Keratinocyte (primary cell): ENCODE results near the gene NPLOC4. TPM values are rescaled to one million over a fixed set of nuclear protein-coding genes. Genes with fewer than 3 reads are reported as not detected.

Experiments
- DNase-seq: peaks from one replicate; pipeline ENCODE4 v3.0.0-alpha.2; 2011; ENCODE audit warnings: low read depth, missing footprints, low spot score
- FAIRE-seq: peaks from 2 replicates; lab custom pipeline; 2011; peaks lifted over from hg19 to GRCh38; lab: Jason Lieb, UNC
- H2AFZ ChIP-seq: 2 replicates; pipeline ENCODE4 v1.6.0; 2012; ENCODE audit warnings: low read length, control low read depth, inconsistent platforms; ENCODE audit not compliant: control insufficient read depth
- H3K27ac ChIP-seq: 2 replicates; pipeline ENCODE4 v1.5.1; 2011; ENCODE audit warnings: low read length; ENCODE audit not compliant: control insufficient read depth, insufficient read depth
- H3K27me3 ChIP-seq: 3 replicates; pipeline ENCODE4 v1.6.0; 2011; ENCODE audit warnings: low read length; ENCODE audit not compliant: control insufficient read depth, insufficient read depth; ENCODE audit errors: extremely low read depth
- H3K36me3 ChIP-seq, 2 experiments: 2 replicates in 1 of 2; 3 replicates in 1 of 2; pipeline ENCODE4 v1.5.1; 2011; ENCODE audit warnings: low read length in 2 of 2, mild to moderate bottlenecking in 1 of 2; ENCODE audit not compliant: control insufficient read depth in 2 of 2, insufficient read depth in 2 of 2; ENCODE audit errors: extremely low read depth in 1 of 2
- H3K4me1 ChIP-seq: 3 replicates; pipeline ENCODE4 v1.5.1; 2011; ENCODE audit warnings: low read length; ENCODE audit not compliant: control insufficient read depth, insufficient read depth; ENCODE audit errors: extremely low read depth
- H3K4me2 ChIP-seq: 3 replicates; pipeline ENCODE4 v1.6.0; 2011; ENCODE audit warnings: low read depth, low read length; ENCODE audit not compliant: control insufficient read depth, insufficient read depth; ENCODE audit errors: extremely low read depth
- H3K4me3 ChIP-seq, 3 experiments: fragments of 200-600 bp in 1 of 3; sonication (generic) in 1 of 3; 2 replicates in 2 of 3; 3 replicates in 1 of 3; pipeline ENCODE4 v1.5.1; 2011 to 2016; ENCODE audit warnings: low read length in 3 of 3, mild to moderate bottlenecking in 3 of 3, control low read depth in 2 of 3, inconsistent platforms in 1 of 3, low read depth in 1 of 3, mixed read lengths in 1 of 3, mixed run types in 1 of 3, moderate library complexity in 1 of 3; ENCODE audit not compliant: control insufficient read depth in 2 of 3, insufficient read depth in 2 of 3; ENCODE audit errors: extremely low read depth in 1 of 3
- H3K79me2 ChIP-seq: 2 replicates; pipeline ENCODE4 v1.6.0; 2012; ENCODE audit warnings: low read length; ENCODE audit not compliant: control insufficient read depth, insufficient read depth
- H3K9ac ChIP-seq: 3 replicates; pipeline ENCODE4 v1.6.0; 2011; ENCODE audit warnings: low read length; ENCODE audit not compliant: control insufficient read depth, insufficient read depth; ENCODE audit errors: extremely low read depth
- H3K9me1 ChIP-seq: 3 replicates; pipeline ENCODE4 v1.6.0; 2011; ENCODE audit warnings: low read length; ENCODE audit not compliant: control insufficient read depth, insufficient read depth; ENCODE audit errors: extremely low read depth
- H3K9me3 ChIP-seq: 2 replicates; pipeline ENCODE4 v1.5.1; 2012; ENCODE audit warnings: low read depth, low read length; ENCODE audit not compliant: control insufficient read depth
- H4K20me1 ChIP-seq: 3 replicates; pipeline ENCODE4 v1.6.0; 2011; ENCODE audit warnings: low read length; ENCODE audit not compliant: control insufficient read depth, insufficient read depth; ENCODE audit errors: extremely low read depth
- EZH2 ChIP-seq: IDR thresholded peaks from one replicate; pipeline ENCODE4 v1.6.1; 2012; ENCODE audit warnings: inconsistent platforms, mild to moderate bottlenecking, low read length, moderate library complexity
- dilution Hi-C: fragments of 300-500 bp; cut with MboI; formaldehyde crosslinking; loops from one replicate; pipeline ENCODE4 v1.7.0; 2020; ENCODE audit warnings: low sequenced_read_pairs; ENCODE audit not compliant: extremely low pct_ligation_motif_present
- polyA plus RNA-seq, 5 experiments: library from polyadenylated mRNA; depleted of rRNA in 3 of 5; stranded (reverse) in 3 of 5; stranded (forward) in 1 of 5; unstranded in 1 of 5; fragments of >200 nt; gene quantifications; 1 replicate in 1 of 5; 2 replicates in 3 of 5; 3 replicates in 1 of 5; pipeline versions ENCODE4 v1.2.1 to v1.2.3, GENCODE V29; 2011 to 2012; ENCODE audit warnings: missing spikeins in 2 of 5, low read depth in 1 of 5, low replicate concordance in 1 of 5
- TF ChIP-seq, protein P1 (sequence below), 3 experiments: IDR thresholded peaks in 1 of 3; conservative IDR thresholded peaks in 1 of 3; optimal IDR thresholded peaks in 1 of 3; 2 replicates in 2 of 3; 3 replicates in 1 of 3; pipeline versions ENCODE3 to v1.5.1; 2011; ENCODE audit warnings: low read length in 3 of 3, mild to moderate bottlenecking in 3 of 3, moderate library complexity in 2 of 3, control low read depth in 1 of 3, inconsistent platforms in 1 of 3; ENCODE audit not compliant: insufficient read depth in 2 of 3; ENCODE audit errors: extremely low read depth in 1 of 3

The NPLOC4 gene
- polyA plus RNA-seq, 1 donor (not counting 4 experiments of a cell fraction or from before 2014, with no cell fraction given): 64.0 TPM

- H3K4me3 ChIP-seq: no peak overlapping the region
- peaks cover 12% of the 10 kb centered on the region for H4K20me1 ChIP-seq
- no peak overlapping the region for H3K9ac ChIP-seq
- H3K27me3 ChIP-seq: no peaks in the 10 kb centered on the region
- FAIRE-seq (no peak), DNase-seq (peak; percentile 21)
- H3K27ac ChIP-seq: no peak overlapping the region
- H3K4me1 ChIP-seq: no peaks in the 10 kb centered on the region
- peaks cover 35 to 47% of the 10 kb centered on the region in 2 experiments for H3K36me3 ChIP-seq
- H3K9me1 ChIP-seq: no peaks in the 10 kb centered on the region
- H3K4me2 ChIP-seq: no peak overlapping the region
- dilution Hi-C loops: no loop called here
- TF ChIP-seq, protein P1, sequence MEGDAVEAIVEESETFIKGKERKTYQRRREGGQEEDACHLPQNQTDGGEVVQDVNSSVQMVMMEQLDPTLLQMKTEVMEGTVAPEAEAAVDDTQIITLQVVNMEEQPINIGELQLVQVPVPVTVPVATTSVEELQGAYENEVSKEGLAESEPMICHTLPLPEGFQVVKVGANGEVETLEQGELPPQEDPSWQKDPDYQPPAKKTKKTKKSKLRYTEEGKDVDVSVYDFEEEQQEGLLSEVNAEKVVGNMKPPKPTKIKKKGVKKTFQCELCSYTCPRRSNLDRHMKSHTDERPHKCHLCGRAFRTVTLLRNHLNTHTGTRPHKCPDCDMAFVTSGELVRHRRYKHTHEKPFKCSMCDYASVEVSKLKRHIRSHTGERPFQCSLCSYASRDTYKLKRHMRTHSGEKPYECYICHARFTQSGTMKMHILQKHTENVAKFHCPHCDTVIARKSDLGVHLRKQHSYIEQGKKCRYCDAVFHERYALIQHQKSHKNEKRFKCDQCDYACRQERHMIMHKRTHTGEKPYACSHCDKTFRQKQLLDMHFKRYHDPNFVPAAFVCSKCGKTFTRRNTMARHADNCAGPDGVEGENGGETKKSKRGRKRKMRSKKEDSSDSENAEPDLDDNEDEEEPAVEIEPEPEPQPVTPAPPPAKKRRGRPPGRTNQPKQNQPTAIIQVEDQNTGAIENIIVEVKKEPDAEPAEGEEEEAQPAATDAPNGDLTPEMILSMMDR (optimal IDR thresholded peaks at IDR 0.05 in 1 of 3, IDR thresholded peaks at IDR 0.05 in 1 of 3, conservative IDR thresholded peaks at IDR 0.05 in 1 of 3; ENCODE audit: extremely low read depth in 1 of 3, insufficient read depth in 2 of 3, low read length in 3 of 3): peak; percentile 61 to 69 (median 68)
- TF ChIP-seq EZH2: no peak
- no peak overlapping the region for H2AFZ ChIP-seq
- H3K79me2 ChIP-seq: peaks cover 10% of the 10 kb centered on the region
- no peaks in the 10 kb centered on the region for H3K9me3 ChIP-seq
Measured at GRCh38 chr17:81601525-81602120, 35.3 kb downstream of the NPLOC4 start.

GRCh38 chr17:81599719-81600486, 37.0 kb downstream of the NPLOC4 start:
- H3K4me3 ChIP-seq: no peak overlapping the region
- H2AFZ ChIP-seq: no peak overlapping the region
- no peak overlapping the region for H3K27ac ChIP-seq
- peaks cover 12% of the 10 kb centered on the region for H4K20me1 ChIP-seq
- dilution Hi-C loops: no loop called here
- DNase-seq (no peak), FAIRE-seq (no peak)
- no peak overlapping the region for H3K9ac ChIP-seq
- TF ChIP-seq, protein P1 (optimal IDR thresholded peaks at IDR 0.05 in 1 of 3, IDR thresholded peaks at IDR 0.05 in 1 of 3, conservative IDR thresholded peaks at IDR 0.05 in 1 of 3; ENCODE audit: extremely low read depth in 1 of 3, insufficient read depth in 2 of 3, low read length in 3 of 3): no peak
- H3K79me2 ChIP-seq: peaks cover 10% of the 10 kb centered on the region
- peaks cover 33 to 42% of the 10 kb centered on the region in 2 experiments for H3K36me3 ChIP-seq
- no peaks in the 10 kb centered on the region for H3K9me3 ChIP-seq
- H3K9me1 ChIP-seq: no peaks in the 10 kb centered on the region
- no peaks in the 10 kb centered on the region for H3K27me3 ChIP-seq
- H3K4me2 ChIP-seq: no peak overlapping the region
- no peaks in the 10 kb centered on the region for H3K4me1 ChIP-seq
